HCT116 (cell line): ENCODE results near the gene GLYR1. TPM values are rescaled to one million over a fixed set of nuclear protein-coding genes. Genes with fewer than 3 reads are reported as not detected.

ENCODE experiments used
- ATAC-seq: fragments of 200-7000 bp; cut with Tn5 transposase; 2 replicates; pipeline ENCODE4 v1.9.1; 2020; ENCODE audit warnings: mild to moderate bottlenecking, moderate library complexity
- BruUV-seq: library from RNA; stranded (reverse); fragments of 400-500 nt; replicated peaks from 2 replicates; lab custom pipeline; 2021; lab: Mats Ljungman, UMichigan
- CTCF ChIA-PET: fragments of 300-600 bp; sonication (Branson Sonifier 250); formaldehyde crosslinking; loops from one replicate; lab custom pipeline; 2021; ENCODE audit warnings: antibody characterized with exemption; lab: Charles Lee
- POLR2A ChIA-PET: fragments of 300-600, 350-600 bp; sonication (Branson Sonifier 250); formaldehyde crosslinking; loops from one replicate; lab custom pipeline; 2021; ENCODE audit warnings: antibody characterized with exemption; lab: Charles Lee
- RAD21 ChIA-PET, 2 experiments: fragments of 300-600 bp; sonication (Branson Sonifier 250); formaldehyde crosslinking; loops; one replicate each; lab custom pipeline; 2023; ENCODE audit warnings: low total read pairs in 2 of 2; ENCODE audit not compliant: uncharacterized antibody in 2 of 2, unreplicated experiment in 2 of 2, low non-redundant PET in 1 of 2; lab: Charles Lee
- DNase-seq: peaks from one replicate; pipeline ENCODE4 v3.0.0-alpha.2; 2010; ENCODE audit warnings: low read depth, low spot score
- H2AFZ ChIP-seq: fragments of 200-600 bp; shearing (Covaris generic), sonication (generic); 2 replicates; pipeline ENCODE4 v1.6.1; 2017; ENCODE audit warnings: low read depth, mixed run types, mixed read lengths, antibody characterized with exemption, low read length; ENCODE audit not compliant: poor library complexity, severe bottlenecking
- H3K27ac ChIP-seq: 2 replicates; pipeline ENCODE4 v1.5.1; 2012; ENCODE audit warnings: low read depth, low read length
- H3K27me3 ChIP-seq: fragments of 200-600 bp; sonication (generic); 2 replicates; pipeline ENCODE4 v1.6.1; 2016; ENCODE audit warnings: mixed run types, low read length, mixed read lengths; ENCODE audit not compliant: insufficient read depth
- H3K36me3 ChIP-seq, 2 experiments: fragments of 200-500 bp in 1 of 2; fragments of 200-600 bp in 1 of 2; sonication (Bioruptor generic) in 1 of 2; sonication (generic) in 1 of 2; 2 replicates each; pipeline versions ENCODE4 v1.5.1 to v1.6.1; 2014 to 2016; ENCODE audit warnings: low read length in 2 of 2, inconsistent platforms in 1 of 2, mixed read lengths in 1 of 2, mixed run types in 1 of 2; ENCODE audit not compliant: insufficient read depth in 2 of 2, control insufficient read depth in 1 of 2
- H3K4me1 ChIP-seq, 2 experiments: fragments of 200-600 bp in 1 of 2; sonication (generic) in 1 of 2; 2 replicates each; pipeline versions ENCODE4 v1.5.1 to v1.6.1; 2012 to 2017; ENCODE audit warnings: low read length in 2 of 2, inconsistent platforms in 1 of 2, mild to moderate bottlenecking in 1 of 2, mixed read lengths in 1 of 2, mixed run types in 1 of 2, moderate library complexity in 1 of 2; ENCODE audit not compliant: insufficient read depth in 2 of 2, control insufficient read depth in 1 of 2
- H3K4me2 ChIP-seq: fragments of 200-600 bp; sonication (generic); 2 replicates; pipeline ENCODE4 v1.6.1; 2017; ENCODE audit warnings: mixed run types, low read length, mixed read lengths
- H3K4me3 ChIP-seq, 2 experiments: fragments of 200-600 bp in 1 of 2; sonication (generic) in 1 of 2; replicated peaks in 1 of 2; 2 replicates each; pipeline ENCODE4 v1.5.1; 2011 to 2016; ENCODE audit warnings: low read length in 2 of 2, control low read depth in 1 of 2, low read depth in 1 of 2, mild to moderate bottlenecking in 1 of 2, mixed read lengths in 1 of 2, mixed run types in 1 of 2
- H3K79me2 ChIP-seq: fragments of 200-600 bp; sonication (generic); 2 replicates; pipeline ENCODE4 v1.6.1; 2017; ENCODE audit warnings: mild to moderate bottlenecking, mixed run types, low read length, moderate library complexity, mixed read lengths; ENCODE audit not compliant: insufficient read depth
- H3K9ac ChIP-seq: fragments of 200-600 bp; sonication (generic); 2 replicates; pipeline ENCODE4 v1.6.1; 2016; ENCODE audit warnings: low read length, mixed read lengths
- H3K9me2 ChIP-seq: fragments of 200-600 bp; sonication (generic), shearing (Covaris generic); 2 replicates; pipeline ENCODE4 v1.6.1; 2017; ENCODE audit warnings: mixed run types, mild to moderate bottlenecking, moderate library complexity; ENCODE audit not compliant: insufficient read depth
- H3K9me3 ChIP-seq, 2 experiments: fragments of 200-500 bp in 1 of 2; fragments of 200-600 bp in 1 of 2; sonication (Bioruptor generic) in 1 of 2; sonication (generic) in 1 of 2; 2 replicates each; pipeline ENCODE4 v1.6.1; 2014 to 2017; ENCODE audit warnings: low read length in 2 of 2, mixed read lengths in 2 of 2, inconsistent platforms in 1 of 2, low read depth in 1 of 2, mild to moderate bottlenecking in 1 of 2, mixed run types in 1 of 2, moderate library complexity in 1 of 2; ENCODE audit not compliant: control insufficient read depth in 1 of 2, insufficient read depth in 1 of 2
- H4K20me1 ChIP-seq: fragments of 200-600 bp; sonication (generic), shearing (Covaris generic); 2 replicates; pipeline ENCODE4 v1.6.1; 2017; ENCODE audit warnings: mixed run types, mild to moderate bottlenecking, moderate library complexity; ENCODE audit not compliant: insufficient read depth
- CBX3 ChIP-seq: IDR thresholded peaks from 2 replicates; pipeline ENCODE4 v1.6.1; 2012; ENCODE audit warnings: low read depth
- CTCF ChIP-seq, 3 experiments: fragments of 200-600 bp in 1 of 3; sonication (generic) in 1 of 3; IDR thresholded peaks in 2 of 3; conservative IDR thresholded peaks in 1 of 3; 2 replicates each; pipeline ENCODE4 v1.5.1; 2012 to 2017; ENCODE audit warnings: low read depth in 2 of 3, low read length in 2 of 3, antibody characterized with exemption in 1 of 3, borderline replicate concordance in 1 of 3, control low read depth in 1 of 3, mild to moderate bottlenecking in 1 of 3, mixed read lengths in 1 of 3, mixed run types in 1 of 3, moderate library complexity in 1 of 3; ENCODE audit not compliant: insufficient read depth in 1 of 3
- EGR1 ChIP-seq: IDR thresholded peaks from 2 replicates; pipeline ENCODE4 v1.6.1; 2012; ENCODE audit warnings: low read depth
- ELF1 ChIP-seq: IDR thresholded peaks from 2 replicates; pipeline ENCODE4 v1.6.1; 2012; ENCODE audit warnings: low read depth, borderline replicate concordance
- EZH2 ChIP-seq: fragments of 200-600 bp; sonication (generic); IDR thresholded peaks from 2 replicates; pipeline ENCODE4 v1.6.1; 2017; ENCODE audit warnings: antibody characterized with exemption, mixed run types
- EZH2phosphoT487 ChIP-seq: fragments of 200-600 bp; IDR thresholded peaks from 2 replicates; pipeline ENCODE4 v1.6.1; 2018; ENCODE audit warnings: antibody characterized with exemption, borderline replicate concordance
- FOSL1 ChIP-seq: IDR thresholded peaks from 2 replicates; pipeline ENCODE4 v1.6.1; 2012; ENCODE audit warnings: low read depth
- POLR2A ChIP-seq: IDR thresholded peaks from 2 replicates; pipeline ENCODE4 v1.7.0; 2011; ENCODE audit warnings: borderline replicate concordance; ENCODE audit not compliant: insufficient read depth, insufficient read length; ENCODE audit errors: extremely low read depth
- POLR2AphosphoS5 ChIP-seq: IDR thresholded peaks from 2 replicates; pipeline ENCODE4 v1.6.1; 2011; ENCODE audit warnings: mild to moderate bottlenecking, low read depth, low read length, moderate library complexity
- RAD21 ChIP-seq: IDR thresholded peaks from 2 replicates; pipeline ENCODE4 v1.6.1; 2012; ENCODE audit warnings: low read depth, mild to moderate bottlenecking
- SIN3A ChIP-seq: IDR thresholded peaks from 2 replicates; pipeline ENCODE4 v1.6.1; 2012; ENCODE audit warnings: low read depth
- SP1 ChIP-seq: IDR thresholded peaks from 2 replicates; pipeline ENCODE4 v1.6.1; 2012; ENCODE audit warnings: low read depth
- TCF7L2 ChIP-seq: IDR thresholded peaks from 2 replicates; pipeline ENCODE4 v1.7.0; 2011; ENCODE audit warnings: borderline replicate concordance, inconsistent platforms; ENCODE audit not compliant: insufficient read depth, insufficient read length; ENCODE audit errors: extremely low read depth
- YY1 ChIP-seq: IDR thresholded peaks from 2 replicates; pipeline ENCODE4 v1.6.1; 2011; ENCODE audit warnings: low read length, low read depth, moderate library complexity, mild to moderate bottlenecking; ENCODE audit not compliant: insufficient replicate concordance; ENCODE audit errors: extremely low read depth
- ZBTB33 ChIP-seq: IDR thresholded peaks from 2 replicates; pipeline ENCODE4 v1.6.1; 2011; ENCODE audit warnings: mild to moderate bottlenecking, low read length, moderate library complexity; ENCODE audit not compliant: insufficient replicate concordance; ENCODE audit errors: extremely low read depth
- ZNF274 ChIP-seq: fragments of 200-500 bp; sonication (Bioruptor generic); IDR thresholded peaks from 2 replicates; pipeline ENCODE4 v1.6.1; 2014; ENCODE audit warnings: mild to moderate bottlenecking, low read depth, low read length, inconsistent platforms
- intact Hi-C: fragments of 100-400 bp; cut with micrococcal nuclease; formaldehyde crosslinking; loops from 2 replicates; pipeline ENCODE4 v1.10.0; 2022
- total RNA-seq: library from RNA; stranded (reverse); gene quantifications from one replicate; pipeline ENCODE4 v1.2.1, GENCODE V29; 2021; ENCODE audit not compliant: unreplicated experiment

The GLYR1 gene
- total RNA-seq, 1 experiment from 2014 or later, result 50.0 TPM

- TF ChIP-seq SIN3A, result no peak
- no peak for TF ChIP-seq SP1
- TF ChIP-seq EZH2phosphoT487, result no peak
- TF ChIP-seq EZH2, result no peak
- no peak for TF ChIP-seq CBX3
- TF ChIP-seq ZNF274, result no peak
- no peak for TF ChIP-seq FOSL1
- no peak for TF ChIP-seq POLR2A
- no peak for TF ChIP-seq EGR1
These were observed 48.3 kb upstream of the GLYR1 start (continued) for GRCh38 chr16:4895366-4895765.

GRCh38 chr16:4894276-4895150 is 47.4 kb upstream of the GLYR1 start:
- Histone ChIP-seq H3K36me3 (peaks cover 11 to 19% of the 10 kb centered on the region in 2 experiments; a peak in 3 of 4 replicates), H3K79me2 (no peaks in the 10 kb centered on the region), H3K9me3 (no peaks in the 10 kb centered on the region), H3K27me3 (no peaks in the 10 kb centered on the region), H2AFZ (no peak overlapping the region), H3K4me3 (no peak overlapping the region), H3K4me1 (no peaks in the 10 kb centered on the region), H4K20me1 (no peaks in the 10 kb centered on the region), H3K9me2 (no peaks in the 10 kb centered on the region), H3K4me2 (no peak overlapping the region), H3K27ac (no peak overlapping the region), H3K9ac (no peak overlapping the region)
- TF ChIP-seq ELF1 (no peak), CTCF (IDR thresholded peaks at IDR 0.05 in 2 of 3, conservative IDR thresholded peaks at IDR 0.05 in 1 of 3; ENCODE audit: borderline replicate concordance in 1 of 3, insufficient read depth in 1 of 3, low read depth in 2 of 3, low read length in 2 of 3) (no peak), RAD21 (no peak), YY1 (no peak), ZBTB33 (no peak), SP1 (no peak), FOSL1 (no peak), EZH2 (no peak), TCF7L2 (no peak), CBX3 (no peak), ZNF274 (no peak), POLR2AphosphoS5 (no peak)
- DNase-seq (no peak), ATAC-seq (peak; percentile 81)
- CTCF ChIA-PET, result no interaction called here
- POLR2A ChIA-PET, result no interaction called here
- RAD21 ChIA-PET, result no interaction called here
- intact Hi-C loops, result no loop called here
- BruUV-seq, result no TSS peak
